ENCODE measurements around the gene TMPRSS6. TPM values are rescaled to one million over a fixed set of nuclear protein-coding genes. Genes with fewer than 3 reads are reported as not detected.

Gene TMPRSS6
- total RNA-seq, 1 donor from 2014 or later, result not detected

GRCh38 chr22:37059876-37060449, 49.5 kb downstream of the TMPRSS6 start:
- TF ChIP-seq POLR2AphosphoS5 (IDR thresholded peaks at IDR 0.05; ENCODE audit: insufficient read depth in 1 of 2, low read depth in 1 of 2), result no peak
- no peak for TF ChIP-seq CTCF (IDR thresholded peaks at IDR 0.05)
- no peak overlapping the region for H3K4me3 ChIP-seq
- no peak overlapping the region for H3K27ac ChIP-seq
- no peaks in the 10 kb centered on the region for H3K4me1 ChIP-seq
- H3K36me3 ChIP-seq, result peaks cover 0 to 30% of the 10 kb centered on the region in 2 donors
- no peak for DNase-seq (ENCODE audit: extremely low spot score in 2 of 2)
- intact Hi-C loops (cut with DNase I), result no loop called here
- H3K27me3 ChIP-seq, result no peaks in the 10 kb centered on the region
- no peaks in the 10 kb centered on the region for H3K9me3 ChIP-seq

DNA sequence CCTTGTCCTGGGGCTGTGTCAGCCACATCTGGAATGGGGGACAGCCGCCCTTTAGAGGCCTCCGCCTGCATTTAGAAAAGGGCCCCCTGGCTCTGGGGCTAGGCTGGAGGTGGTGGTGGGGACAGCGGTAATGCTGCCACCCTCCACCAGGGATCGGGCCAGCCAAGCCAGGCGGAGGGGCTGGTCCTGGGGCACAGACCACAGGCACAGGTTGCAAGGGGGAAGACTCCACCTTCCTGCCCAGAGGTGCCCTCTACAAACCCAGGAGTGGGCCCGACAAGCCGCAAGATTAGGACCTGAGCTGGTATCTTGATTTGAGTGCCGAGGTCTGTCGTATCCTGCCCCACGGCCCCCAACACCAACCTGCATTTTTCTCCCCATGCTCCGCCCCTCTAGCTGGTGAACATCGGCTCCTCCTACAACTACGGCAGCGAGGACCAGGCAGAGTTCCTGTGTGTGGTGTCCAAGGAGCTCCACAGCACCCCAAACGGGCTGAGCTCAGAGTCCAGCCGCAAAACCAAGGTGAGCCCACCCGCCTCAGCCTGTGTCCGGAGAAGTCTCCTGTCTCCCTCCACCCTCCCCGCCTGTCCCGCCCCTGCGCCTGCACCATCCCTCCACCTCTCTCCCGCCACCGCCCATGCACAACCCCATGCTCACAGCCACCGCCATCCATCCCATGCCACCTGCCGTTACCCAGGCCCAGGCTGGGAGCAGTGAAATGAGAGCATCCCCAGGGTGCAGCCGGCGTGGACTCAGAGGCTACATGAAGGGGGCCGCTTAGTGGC, 50.4 kb downstream of the TMPRSS6 start:
- intact Hi-C loops (cut with DNase I), result no loop called here

GRCh38 chr22:37057796-37058510, 51.6 kb downstream of the TMPRSS6 start:
- Histone ChIP-seq H3K27me3 (no peaks in the 10 kb centered on the region), H3K4me3 (no peak overlapping the region), H3K4me1 (peaks cover 12% of the 10 kb centered on the region), H3K27ac (no peak overlapping the region), H3K9me3 (no peaks in the 10 kb centered on the region), H3K36me3 (peaks cover 0 to 30% of the 10 kb centered on the region in 2 donors)
- intact Hi-C loops (cut with DNase I), result no loop called here
- no peak for DNase-seq (ENCODE audit: extremely low spot score in 2 of 2)
- no peak for TF ChIP-seq CTCF (IDR thresholded peaks at IDR 0.05)
- no peak for TF ChIP-seq POLR2A (IDR thresholded peaks at IDR 0.05)
- TF ChIP-seq POLR2AphosphoS5 (IDR thresholded peaks at IDR 0.05; ENCODE audit: insufficient read depth in 1 of 2, low read depth in 1 of 2), result no peak

More for the DNA sequence above, 50.4 kb downstream of the TMPRSS6 start:
- no peak for DNase-seq (ENCODE audit: extremely low spot score in 2 of 2)
- peaks cover 2% of the 10 kb centered on the region for H3K4me1 ChIP-seq
- no peak overlapping the region for H3K27ac ChIP-seq
- H3K4me3 ChIP-seq, result no peak overlapping the region
- no peaks in the 10 kb centered on the region for H3K9me3 ChIP-seq
- no peak for TF ChIP-seq POLR2A (IDR thresholded peaks at IDR 0.05)
- TF ChIP-seq CTCF (IDR thresholded peaks at IDR 0.05), result no peak
- no peak for TF ChIP-seq POLR2AphosphoS5 (IDR thresholded peaks at IDR 0.05; ENCODE audit: insufficient read depth in 1 of 2, low read depth in 1 of 2)
- H3K36me3 ChIP-seq, result peaks cover 0 to 30% of the 10 kb centered on the region in 2 donors
- H3K27me3 ChIP-seq, result no peaks in the 10 kb centered on the region

DNA sequence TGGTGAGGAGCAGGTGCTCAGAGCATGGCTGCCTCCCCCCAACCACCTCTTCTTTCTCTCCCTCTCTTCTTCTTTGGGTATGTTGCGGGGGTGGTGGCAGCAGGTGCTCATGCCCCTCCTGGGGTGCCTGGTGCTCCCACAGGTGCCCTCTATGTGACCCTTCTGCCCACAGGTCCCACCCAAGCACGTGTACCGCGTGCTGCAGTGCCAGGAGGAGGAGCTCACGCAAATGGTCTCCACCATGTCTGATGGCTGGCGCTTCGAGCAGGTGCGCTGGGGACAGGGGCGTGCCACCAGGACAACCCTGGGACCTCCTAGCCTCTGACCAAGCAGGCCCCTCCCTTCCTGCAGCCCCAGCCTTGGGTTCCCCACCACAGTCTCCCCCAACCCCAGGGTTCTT, 52.3 kb downstream of the TMPRSS6 start:
- H3K9me3 ChIP-seq, result no peaks in the 10 kb centered on the region
- no peak overlapping the region for H3K27ac ChIP-seq
- DNase-seq (ENCODE audit: extremely low spot score in 2 of 2), result no peak
- peaks cover 19% of the 10 kb centered on the region for H3K4me1 ChIP-seq
- H3K27me3 ChIP-seq, result no peaks in the 10 kb centered on the region
- no peak overlapping the region for H3K4me3 ChIP-seq
- intact Hi-C loops (cut with DNase I), result no loop called here
- TF ChIP-seq POLR2AphosphoS5 (IDR thresholded peaks at IDR 0.05; ENCODE audit: insufficient read depth in 1 of 2, low read depth in 1 of 2) (no peak), CTCF (IDR thresholded peaks at IDR 0.05) (no peak), POLR2A (IDR thresholded peaks at IDR 0.05) (no peak)
- peaks cover 0 to 30% of the 10 kb centered on the region in 2 donors for H3K36me3 ChIP-seq
